Activated CD8-positive, alpha-beta T cell treated with anti-CD3 and anti-CD28 coated beads for 36 hours (primary cell): ENCODE results near the gene GP5. TPM values are rescaled to one million over a fixed set of nuclear protein-coding genes. Genes with fewer than 3 reads are reported as not detected.

Experiments
- ATAC-seq: fragments of 200-7000 bp; cut with Tn5 transposase; one replicate; pipeline ENCODE4 v1.10.0; 2021; ENCODE audit warnings: mild to moderate bottlenecking, moderate library complexity
- CTCF ChIA-PET: fragments of 350-600 bp; sonication (Branson Sonifier 250); formaldehyde crosslinking; loops from one replicate; lab custom pipeline; 2021; ENCODE audit warnings: antibody characterized with exemption; lab: Charles Lee
- POLR2A ChIA-PET: fragments of 350-600 bp; sonication (Branson Sonifier 250); formaldehyde crosslinking; loops from one replicate; lab custom pipeline; 2021; ENCODE audit warnings: antibody characterized with exemption; lab: Charles Lee
- DNase-seq: peaks from one replicate; pipeline ENCODE4 v3.0.0-alpha.2; 2020
- H3K27ac Mint-ChIP-seq: one replicate; pipeline ENCODE4 v1.8.0; 2021; ENCODE audit warnings: mild to moderate bottlenecking, mixed read lengths
- H3K27me3 Mint-ChIP-seq: one replicate; pipeline ENCODE4 v1.8.0; 2021; ENCODE audit warnings: mixed read lengths
- H3K36me3 Mint-ChIP-seq: one replicate; pipeline ENCODE4 v1.8.0; 2021; ENCODE audit warnings: low read depth, mixed read lengths
- H3K4me1 Mint-ChIP-seq: one replicate; pipeline ENCODE4 v1.8.0; 2021; ENCODE audit warnings: low read depth, mixed read lengths
- H3K4me3 Mint-ChIP-seq: one replicate; pipeline ENCODE4 v1.8.0; 2021; ENCODE audit warnings: mild to moderate bottlenecking, moderate library complexity, mixed read lengths
- H3K9me3 Mint-ChIP-seq: one replicate; pipeline ENCODE4 v1.8.0; 2021; ENCODE audit warnings: mixed read lengths
- intact Hi-C: fragments of 100-400 bp; cut with micrococcal nuclease; formaldehyde crosslinking; loops from one replicate; pipeline ENCODE4 v1.10.0; 2022
- total RNA-seq, 2 experiments: library from RNA; stranded (reverse); gene quantifications; one replicate each; pipeline ENCODE4 v1.2.3, GENCODE V29; 2021
- TF ChIP-seq, protein P1 (sequence below): fragments of 200-600 bp; IDR thresholded peaks from one replicate; pipeline ENCODE4 v1.8.0; 2022; ENCODE audit warnings: antibody characterized with exemption, mild to moderate bottlenecking

The GP5 gene
- total RNA-seq, 2 experiments from 2014 or later = 0.72 to 0.83 TPM

- ChIA-PET POLR2A (interaction anchor here (0.9 to 3.5 kb wide), 5 partner anchors 10 to 88 kb away, joined by 3 to 21 read pairs (median 4); no protein-coding TSS in a partner anchor), CTCF (interaction anchor here (1.0 to 15.5 kb wide), 10 partner anchors 9 to 197 kb away, joined by 3 to 188 read pairs (median 5); partner anchors contain the start of gene CPN2)
- ATAC-seq = peak; percentile 38
- Mint-ChIP-seq H3K4me1 (peaks cover 55% of the 10 kb centered on the region), H3K9me3 (no peaks in the 10 kb centered on the region), H3K4me3 (peak overlapping the region; percentile 69), H3K27ac (peak overlapping the region; percentile 53), H3K36me3 (no peaks in the 10 kb centered on the region), H3K27me3 (peaks cover 18% of the 10 kb centered on the region)
- DNase-seq = peak; percentile 61
- intact Hi-C loops = no loop called here
- TF ChIP-seq, protein P1, sequence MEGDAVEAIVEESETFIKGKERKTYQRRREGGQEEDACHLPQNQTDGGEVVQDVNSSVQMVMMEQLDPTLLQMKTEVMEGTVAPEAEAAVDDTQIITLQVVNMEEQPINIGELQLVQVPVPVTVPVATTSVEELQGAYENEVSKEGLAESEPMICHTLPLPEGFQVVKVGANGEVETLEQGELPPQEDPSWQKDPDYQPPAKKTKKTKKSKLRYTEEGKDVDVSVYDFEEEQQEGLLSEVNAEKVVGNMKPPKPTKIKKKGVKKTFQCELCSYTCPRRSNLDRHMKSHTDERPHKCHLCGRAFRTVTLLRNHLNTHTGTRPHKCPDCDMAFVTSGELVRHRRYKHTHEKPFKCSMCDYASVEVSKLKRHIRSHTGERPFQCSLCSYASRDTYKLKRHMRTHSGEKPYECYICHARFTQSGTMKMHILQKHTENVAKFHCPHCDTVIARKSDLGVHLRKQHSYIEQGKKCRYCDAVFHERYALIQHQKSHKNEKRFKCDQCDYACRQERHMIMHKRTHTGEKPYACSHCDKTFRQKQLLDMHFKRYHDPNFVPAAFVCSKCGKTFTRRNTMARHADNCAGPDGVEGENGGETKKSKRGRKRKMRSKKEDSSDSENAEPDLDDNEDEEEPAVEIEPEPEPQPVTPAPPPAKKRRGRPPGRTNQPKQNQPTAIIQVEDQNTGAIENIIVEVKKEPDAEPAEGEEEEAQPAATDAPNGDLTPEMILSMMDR = no peak
Observed at GRCh38 chr3:194397757-194398312, 1.2 kb downstream of the GP5 start.

GRCh38 chr3:194396859-194397756, 2.0 kb downstream of the GP5 start:
- no peaks in the 10 kb centered on the region for H3K36me3 Mint-ChIP-seq
- DNase-seq = peak; percentile 62
- peak overlapping the region; percentile 53 for H3K27ac Mint-ChIP-seq
- CTCF ChIA-PET = interaction anchor here (0.6 to 15.5 kb wide), 11 partner anchors 9 to 198 kb away, joined by 3 to 188 read pairs (median 5); partner anchors contain the start of gene CPN2
- intact Hi-C loops = no loop called here
- peak; percentile 50 for ATAC-seq
- H3K27me3 Mint-ChIP-seq = peaks cover 18% of the 10 kb centered on the region
- POLR2A ChIA-PET = interaction anchor here (0.6 to 3.5 kb wide), 7 partner anchors 10 to 623 kb away, joined by 3 to 21 read pairs (median 3); partner anchors contain the start of gene LSG1
- H3K4me3 Mint-ChIP-seq = peak overlapping the region; percentile 69
- peaks cover 55% of the 10 kb centered on the region for H3K4me1 Mint-ChIP-seq
- TF ChIP-seq, protein P1 = no peak
- no peaks in the 10 kb centered on the region for H3K9me3 Mint-ChIP-seq

DNA sequence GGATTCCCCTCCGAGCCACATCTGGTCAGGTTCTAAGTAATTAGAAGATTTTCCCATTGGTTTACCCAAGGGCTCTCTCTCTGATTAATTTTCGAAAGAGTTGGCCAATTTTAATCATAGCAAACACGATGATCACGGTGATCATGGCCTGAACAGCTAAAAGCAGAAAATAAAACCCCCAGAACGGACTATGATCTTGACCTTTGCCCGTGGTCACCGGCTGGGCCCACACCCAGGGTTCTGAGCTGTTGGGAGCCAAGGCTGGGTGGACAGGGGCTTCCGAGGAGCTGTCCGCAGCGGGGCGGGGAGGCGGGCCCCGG, 2.6 kb downstream of the GP5 start:
- ChIA-PET POLR2A (interaction anchor here (1.4 to 3.5 kb wide), 3 partner anchors 10 to 275 kb away, joined by 3 to 21 read pairs (median 4); partner anchors contain the start of gene LSG1), CTCF (interaction anchor here (0.6 to 15.5 kb wide), 8 partner anchors 10 to 198 kb away, joined by 3 to 188 read pairs (median 5); partner anchors contain the start of gene CPN2)
- H3K4me1 Mint-ChIP-seq = peaks cover 55% of the 10 kb centered on the region
- DNase-seq (no peak), ATAC-seq (no peak)
- TF ChIP-seq, protein P1 = no peak
- H3K4me3 Mint-ChIP-seq = peak overlapping the region; percentile 61
- intact Hi-C loops = no loop called here
- H3K27ac Mint-ChIP-seq = peak overlapping the region; percentile 72
- no peaks in the 10 kb centered on the region for H3K9me3 Mint-ChIP-seq
- H3K36me3 Mint-ChIP-seq = no peaks in the 10 kb centered on the region
- peaks cover 18% of the 10 kb centered on the region for H3K27me3 Mint-ChIP-seq

GRCh38 chr3:194395778-194396538, 3.1 kb downstream of the GP5 start:
- H3K36me3 Mint-ChIP-seq = no peaks in the 10 kb centered on the region
- peak overlapping the region; percentile 61 for H3K4me3 Mint-ChIP-seq
- POLR2A ChIA-PET = interaction anchor here (0.5 to 3.5 kb wide), 4 partner anchors 10 to 276 kb away, joined by 3 to 21 read pairs (median 4); partner anchors contain the start of gene LSG1
- peak; percentile 85 for DNase-seq
- H3K4me1 Mint-ChIP-seq = peaks cover 55% of the 10 kb centered on the region
- peaks cover 18% of the 10 kb centered on the region for H3K27me3 Mint-ChIP-seq
- CTCF ChIA-PET = interaction anchor here (0.6 to 15.5 kb wide), 10 partner anchors 8 to 199 kb away, joined by 3 to 188 read pairs (median 4); no protein-coding TSS in a partner anchor
- H3K9me3 Mint-ChIP-seq = peaks cover 1% of the 10 kb centered on the region
- intact Hi-C loops = no loop called here
- H3K27ac Mint-ChIP-seq = peak overlapping the region; percentile 72
- TF ChIP-seq, protein P1 = no peak
- peak; percentile 79 for ATAC-seq
